Activated T-helper 1 cell treated with anti-CD3 and anti-CD28 coated beads, Interleukin-2, amount 50 U/mL, for 16 hours (primary cell): Measurements from ENCODE around the gene MSL3B.

Experiments
- DNase-seq, 2 donors: peaks; one replicate each; pipeline ENCODE4 v3.0.0-alpha.2; 2020; ENCODE audit warnings: low read depth in 1 of 2, low spot score in 1 of 2

MSL3B gene

GRCh38 chr2:233818639-233819621, 49.3 kb downstream of the MSL3B start:
- no peak for DNase-seq

- no peak for DNase-seq
Observed at GRCh38 chr2:233817995-233818638, 50.1 kb downstream of the MSL3B start.

DNA sequence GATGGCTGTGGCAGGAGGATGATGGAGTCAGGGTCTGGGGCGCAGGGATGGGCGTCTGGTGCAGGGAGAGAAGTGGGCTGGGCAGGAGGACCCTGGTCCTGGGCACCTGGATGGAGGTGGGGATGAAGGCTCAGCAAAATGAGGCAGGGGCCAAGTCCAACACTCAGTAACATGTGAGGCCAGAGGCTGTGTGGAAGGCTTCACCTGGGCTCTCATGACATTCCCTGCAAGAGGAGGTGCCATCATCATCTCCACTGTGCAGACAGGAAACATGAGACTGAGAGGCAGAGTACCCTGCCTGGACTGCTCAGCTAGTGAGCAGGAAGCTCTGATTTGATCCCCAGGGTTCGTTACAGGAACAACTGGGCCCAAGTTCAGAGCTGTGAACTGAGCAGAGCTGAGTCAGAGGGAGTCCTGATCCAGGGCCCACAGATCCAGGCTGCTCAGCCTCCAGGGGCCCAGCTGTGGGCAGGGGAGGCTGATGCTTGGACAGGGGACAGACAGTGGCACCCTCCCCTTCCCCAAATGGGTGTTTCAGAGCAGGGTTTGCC, 50.8 kb downstream of the MSL3B start:
- DNase-seq, result no peak

- no peak for DNase-seq
Observed at GRCh38 chr2:233816771-233817170, 51.4 kb downstream of the MSL3B start.

DNA sequence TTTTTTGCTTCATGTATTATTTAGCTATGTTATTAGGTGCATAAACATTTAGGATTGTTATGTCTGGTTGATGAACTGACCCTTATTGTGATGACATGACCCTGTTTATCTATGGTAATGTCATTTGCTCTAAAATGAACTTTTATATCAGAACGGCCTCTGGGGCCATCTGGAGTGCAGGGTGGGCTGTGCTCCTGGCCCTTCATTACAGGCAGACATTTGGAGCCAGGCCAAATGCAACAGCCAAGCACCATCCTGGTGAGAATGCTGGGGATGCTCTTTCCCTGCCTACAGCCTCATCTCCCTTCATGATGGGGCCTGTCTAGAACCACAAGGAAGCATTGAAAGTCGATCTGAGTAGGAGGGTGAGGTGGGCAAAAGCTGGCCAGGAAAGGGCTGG, 51.9 kb downstream of the MSL3B start:
- DNase-seq, result no peak

- DNase-seq, result no peak
Observed at GRCh38 chr2:233815861-233816260, 52.3 kb downstream of the MSL3B start.
